GM20431 (cell line): ENCODE measurements around the gene FAM181A.

ENCODE experiments used
- in situ Hi-C: fragments of 300-500 bp; cut with MseI, MboI; formaldehyde crosslinking; loops from one replicate; pipeline ENCODE4 v1.15.0; 2020; ENCODE audit warnings: low sequenced_read_pairs; ENCODE audit not compliant: unreplicated experiment

FAM181A gene

GRCh38 chr14:93902619-93903307, 24.4 kb upstream of the FAM181A start:
- in situ Hi-C loops, result no loop called here

- in situ Hi-C loops, result no loop called here
Measured at GRCh38 chr14:93903342-93904184, 23.6 kb upstream of the FAM181A start.

GRCh38 chr14:93905623-93906022, 21.5 kb upstream of the FAM181A start:
- in situ Hi-C loops, result no loop called here

- in situ Hi-C loops, result no loop called here
Measured at GRCh38 chr14:93906341-93907329, 20.5 kb upstream of the FAM181A start.

- in situ Hi-C loops, result no loop called here
Measured at GRCh38 chr14:93909429-93910128, 17.6 kb upstream of the FAM181A start.

- in situ Hi-C loops, result no loop called here
Measured at GRCh38 chr14:93911975-93912615, 15.0 kb upstream of the FAM181A start.

- in situ Hi-C loops, result no loop called here
Measured at GRCh38 chr14:93912782-93913181, 14.4 kb upstream of the FAM181A start.

- in situ Hi-C loops, result no loop called here
Measured at GRCh38 chr14:93914278-93914677, 12.9 kb upstream of the FAM181A start.

GRCh38 chr14:93915070-93915705, 12.0 kb upstream of the FAM181A start:
- in situ Hi-C loops, result no loop called here

- in situ Hi-C loops, result no loop called here
Measured at GRCh38 chr14:93915800-93916199, 11.3 kb upstream of the FAM181A start.

- in situ Hi-C loops, result no loop called here
Measured at GRCh38 chr14:93916498-93916897, 10.6 kb upstream of the FAM181A start.

- in situ Hi-C loops, result no loop called here
Measured at GRCh38 chr14:93917141-93917540, 10.0 kb upstream of the FAM181A start.

GRCh38 chr14:93921001-93921806, 5.9 kb upstream of the FAM181A start:
- in situ Hi-C loops, result no loop called here

- in situ Hi-C loops, result no loop called here
Measured at GRCh38 chr14:93923626-93924025, 3.5 kb upstream of the FAM181A start.

- in situ Hi-C loops, result no loop called here
Measured at GRCh38 chr14:93924592-93925355, 2.4 kb upstream of the FAM181A start.

- in situ Hi-C loops, result no loop called here
Measured at GRCh38 chr14:93925374-93925895, 1.7 kb upstream of the FAM181A start.

- in situ Hi-C loops, result no loop called here
Measured at GRCh38 chr14:93926245-93926872, 785 bp upstream of the FAM181A start.
